GM19455 (cell line): ENCODE data around the gene PADI2.

Experiments used
- ATAC-seq: cut with Tn5 transposase; IDR thresholded peaks from one replicate; pipeline ENCODE4 v1.9.1; 2021; ENCODE audit not compliant: unreplicated experiment

The PADI2 gene

GRCh38 chr1:17059391-17060305 lies 59.6 kb downstream of the PADI2 start:
- ATAC-seq, result no peak

GRCh38 chr1:17056551-17056950 lies 62.7 kb downstream of the PADI2 start:
- ATAC-seq, result no peak

- ATAC-seq, result no peak
These were observed 63.5 kb downstream of the PADI2 start for GRCh38 chr1:17055801-17056200.

GRCh38 chr1:17053685-17054410 lies 65.4 kb downstream of the PADI2 start, which contains the start of gene SDHB:
TSS of gene SDHB (minus strand) at chr1:17054032. CDS start at chr1:17054019, 13 bp downstream.
- ATAC-seq, result peak; percentile 95

- no peak for ATAC-seq
These were observed 66.1 kb downstream of the PADI2 start for GRCh38 chr1:17053086-17053684.

- no peak for ATAC-seq
These were observed 66.6 kb downstream of the PADI2 start for GRCh38 chr1:17052641-17053040.

GRCh38 chr1:17052038-17052437 lies 67.2 kb downstream of the PADI2 start:
- ATAC-seq, result no peak

GRCh38 chr1:17047924-17048323 lies 71.3 kb downstream of the PADI2 start:
- ATAC-seq, result no peak

GRCh38 chr1:17046334-17046657 lies 73.0 kb downstream of the PADI2 start:
- ATAC-seq, result no peak

GRCh38 chr1:17045634-17046333 lies 73.5 kb downstream of the PADI2 start:
- ATAC-seq, result no peak

GRCh38 chr1:17045150-17045549 lies 74.1 kb downstream of the PADI2 start:
- ATAC-seq, result no peak

- no peak for ATAC-seq
These were observed 75.6 kb downstream of the PADI2 start for GRCh38 chr1:17043676-17044075.

GRCh38 chr1:17040135-17040534 lies 79.1 kb downstream of the PADI2 start:
- ATAC-seq, result no peak

GRCh38 chr1:17039522-17039921 lies 79.7 kb downstream of the PADI2 start:
- no peak for ATAC-seq

- ATAC-seq, result no peak
These were observed 85.8 kb downstream of the PADI2 start for GRCh38 chr1:17033481-17033880.

- ATAC-seq, result no peak
These were observed 86.5 kb downstream of the PADI2 start for GRCh38 chr1:17032741-17033140.

- no peak for ATAC-seq
These were observed 87.8 kb downstream of the PADI2 start for GRCh38 chr1:17031436-17031835.

GRCh38 chr1:17030206-17030605 lies 89.0 kb downstream of the PADI2 start:
- no peak for ATAC-seq

- ATAC-seq, result no peak
These were observed 90.5 kb downstream of the PADI2 start for GRCh38 chr1:17028662-17029188.

GRCh38 chr1:17027900-17028299 lies 91.4 kb downstream of the PADI2 start:
- ATAC-seq, result no peak

- ATAC-seq, result no peak
These were observed 91.8 kb downstream of the PADI2 start for GRCh38 chr1:17027403-17027802.
